Tibial nerve (tissue), 4 donors: ENCODE measurements around the gene PDGFB. TPM values are rescaled to one million over a fixed set of nuclear protein-coding genes. Genes with fewer than 3 reads are reported as not detected.

Experiments
- DNase-seq, 2 donors: peaks; one replicate each; pipeline ENCODE4 v3.0.0-alpha.2; 2019; ENCODE audit warnings: low spot score in 2 of 2
- H3K27ac ChIP-seq, 4 donors: fragments of 200-600 bp; sonication (generic) in 3 of 4; one replicate each; pipeline ENCODE4 v1.5.1; 2017 to 2019; ENCODE audit warnings: mild to moderate bottlenecking in 1 of 4
- H3K27me3 ChIP-seq, 2 donors: fragments of 200-600 bp; sonication (generic) in 1 of 2; one replicate each; pipeline versions ENCODE4 v1.5.1 to v1.6.0; 2017 to 2019
- H3K36me3 ChIP-seq, 3 donors: fragments of 200-600 bp; sonication (generic); one replicate each; pipeline ENCODE4 v1.5.1; 2018 to 2019
- H3K4me1 ChIP-seq, 4 donors: fragments of 200-600 bp; sonication (generic) in 3 of 4; one replicate each; pipeline ENCODE4 v1.5.1; 2017 to 2019
- H3K4me3 ChIP-seq, 4 donors: fragments of 200-600 bp; sonication (generic) in 3 of 4; one replicate each; pipeline ENCODE4 v1.5.1; 2017 to 2019; ENCODE audit warnings: mild to moderate bottlenecking in 1 of 4, moderate library complexity in 1 of 4
- H3K9me3 ChIP-seq, 4 donors: fragments of 200-600 bp; sonication (generic) in 3 of 4; one replicate each; pipeline ENCODE4 v1.5.1; 2017 to 2019
- CTCF ChIP-seq, 5 experiments: fragments of 200-600 bp in 3 of 5; fragments of 450-650 bp in 2 of 5; sonication (generic) in 3 of 5; IDR thresholded peaks; one replicate each; pipeline ENCODE4 v1.5.1; 2016 to 2019; ENCODE audit warnings: antibody characterized with exemption in 5 of 5, mild to moderate bottlenecking in 3 of 5, moderate library complexity in 2 of 5
- EP300 ChIP-seq, 2 donors: sonication (generic); formaldehyde crosslinking; IDR thresholded peaks; one replicate each; pipeline ENCODE4 v1.6.1; 2017; ENCODE audit warnings: antibody characterized with exemption in 2 of 2, mild to moderate bottlenecking in 1 of 2
- POLR2A ChIP-seq, 2 donors: fragments of 450-650 bp; IDR thresholded peaks; one replicate each; pipeline ENCODE4 v1.6.1; 2017; ENCODE audit warnings: antibody characterized with exemption in 2 of 2, mild to moderate bottlenecking in 2 of 2, moderate library complexity in 2 of 2
- WGBS, 2 donors: methylation state at CpG; one replicate each; pipeline ENCODE4 v1.1.5; 2018; 5-methylcytosine and 5-hydroxymethylcytosine counted together
- total RNA-seq, 4 donors: library from RNA; depleted of rRNA; stranded (reverse); fragments of >200 nt; gene quantifications; one replicate each; pipeline ENCODE4 v1.1.0, GENCODE V29; 2016

Gene PDGFB
- total RNA-seq, 4 donors from 2014 or later, result 7.5 to 22.2 (median 10.2) TPM

DNA sequence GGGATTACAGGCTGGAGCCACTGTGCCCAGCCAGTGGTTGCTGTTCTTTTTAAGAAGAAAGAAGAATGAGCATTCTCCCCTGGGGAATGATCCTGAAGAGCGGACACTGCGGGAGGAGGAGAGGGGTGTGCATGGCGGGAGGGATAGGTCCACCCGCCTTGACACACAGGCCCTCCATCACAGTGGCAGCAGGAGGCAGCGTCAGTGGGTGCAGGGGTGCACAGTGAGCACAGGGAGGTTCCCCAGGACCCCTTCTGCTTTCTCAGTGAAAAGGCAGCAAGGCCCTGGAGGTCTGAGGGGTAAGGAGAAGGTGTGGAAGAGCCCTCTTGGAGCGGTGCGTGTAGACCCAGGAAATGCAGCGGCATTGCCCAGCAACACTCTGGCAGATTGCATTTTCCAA is 63.4 kb downstream of the PDGFB start:
- H3K9me3 ChIP-seq, result peaks cover 0 to 10% (median 0%) of the 10 kb centered on the region in 4 donors
- H3K4me3 ChIP-seq, result no peak overlapping the region
- no peaks in the 10 kb centered on the region for H3K36me3 ChIP-seq
- TF ChIP-seq EP300 (IDR thresholded peaks at IDR 0.05) (no peak), CTCF (IDR thresholded peaks at IDR 0.05) (no peak), POLR2A (IDR thresholded peaks at IDR 0.05) (no peak)
- H3K27me3 ChIP-seq, result no peaks in the 10 kb centered on the region
- no peak overlapping the region for H3K27ac ChIP-seq
- no peak for DNase-seq
- H3K4me1 ChIP-seq, result peaks cover 0 to 61% (median 10%) of the 10 kb centered on the region in 4 donors
- WGBS, 2 donors, result 87 to 98% methylated on average over 8 of the region's 8 CpGs

- peaks cover 0 to 10% (median 0%) of the 10 kb centered on the region in 4 donors for H3K9me3 ChIP-seq
- TF ChIP-seq EP300 (IDR thresholded peaks at IDR 0.05) (no peak), CTCF (IDR thresholded peaks at IDR 0.05) (no peak), POLR2A (IDR thresholded peaks at IDR 0.05) (no peak)
- H3K4me1 ChIP-seq, result peaks cover under 1 to 63% (median 22%) of the 10 kb centered on the region in 4 donors
- no peaks in the 10 kb centered on the region for H3K36me3 ChIP-seq
- H3K27me3 ChIP-seq, result no peaks in the 10 kb centered on the region
- DNase-seq, result no peak
- H3K27ac ChIP-seq, result peak overlapping the region in 2 of 4 donors; percentile 62 to 92
- no peak overlapping the region for H3K4me3 ChIP-seq
- 68% methylated on average over 21 of the region's 21 CpGs for WGBS, 2 donors
These were observed 64.9 kb downstream of the PDGFB start for GRCh38 chr22:39179841-39180335.

GRCh38 chr22:39179401-39179827 is 65.4 kb downstream of the PDGFB start:
- Histone ChIP-seq H3K36me3 (no peaks in the 10 kb centered on the region), H3K27ac (peak overlapping the region in 2 of 4 donors; percentile 62 to 92), H3K9me3 (peaks cover 0 to 10% (median 0%) of the 10 kb centered on the region in 4 donors), H3K4me3 (no peak overlapping the region), H3K27me3 (no peaks in the 10 kb centered on the region), H3K4me1 (peaks cover 3 to 63% (median 26%) of the 10 kb centered on the region in 4 donors)
- no peak for DNase-seq
- TF ChIP-seq CTCF (IDR thresholded peaks at IDR 0.05), result no peak
- no peak for TF ChIP-seq EP300 (IDR thresholded peaks at IDR 0.05)
- TF ChIP-seq POLR2A (IDR thresholded peaks at IDR 0.05), result no peak
- 56 to 71% methylated on average over 6 of the region's 6 CpGs for WGBS, 2 donors

DNA sequence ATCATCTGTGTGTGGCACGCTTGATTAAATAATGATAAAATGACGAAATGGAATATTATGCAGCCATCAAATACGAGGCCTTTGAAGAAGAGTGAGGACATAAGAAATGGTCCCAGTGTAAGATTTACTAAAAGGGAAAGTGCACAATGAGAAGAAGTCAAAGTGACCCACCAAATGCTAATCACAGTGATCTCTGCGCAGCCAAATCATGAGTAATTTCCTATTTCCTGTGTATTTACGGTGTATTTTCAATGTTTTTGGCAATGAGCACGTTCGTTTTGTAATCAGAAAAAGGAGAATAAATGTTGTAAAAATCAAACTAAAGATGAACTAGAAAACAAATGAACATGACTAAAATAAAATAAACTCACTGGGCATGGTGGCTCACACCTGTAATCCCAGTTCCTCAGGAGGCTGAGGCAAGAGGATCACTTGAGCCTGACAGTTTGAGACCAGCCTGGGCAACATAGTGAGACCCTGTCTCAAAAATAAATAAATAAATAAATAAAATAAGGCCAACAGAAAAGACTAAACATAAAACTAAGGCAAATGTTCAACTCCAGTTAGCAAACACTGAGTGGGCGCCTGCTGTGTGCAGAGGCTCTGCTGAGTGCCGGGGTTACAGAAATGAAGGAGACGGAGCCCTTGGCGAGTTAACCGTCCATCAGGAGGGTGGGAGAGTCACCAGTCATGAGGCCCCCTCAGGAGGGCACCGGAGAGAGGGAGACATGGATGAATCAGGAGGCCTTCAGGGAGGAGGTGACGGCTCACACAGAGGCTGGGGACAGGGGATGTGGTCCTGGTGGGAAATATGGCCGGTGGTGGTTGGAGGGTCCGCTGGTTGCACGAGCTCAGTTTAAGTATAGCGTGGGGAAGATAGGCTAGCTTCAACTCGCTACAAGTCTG is 66.3 kb downstream of the PDGFB start:
- no peaks in the 10 kb centered on the region for H3K36me3 ChIP-seq
- WGBS, 2 donors, result 86% methylated on average over 19 of the region's 19 CpGs
- DNase-seq, result no peak
- H3K4me3 ChIP-seq, result no peak overlapping the region
- no peaks in the 10 kb centered on the region for H3K27me3 ChIP-seq
- TF ChIP-seq POLR2A (IDR thresholded peaks at IDR 0.05) (no peak), EP300 (IDR thresholded peaks at IDR 0.05) (no peak), CTCF (IDR thresholded peaks at IDR 0.05) (no peak)
- peak overlapping the region in 2 of 4 donors; percentile 92 to 95 for H3K27ac ChIP-seq
- peaks cover 0 to 10% (median 0%) of the 10 kb centered on the region in 4 donors for H3K9me3 ChIP-seq
- peaks cover 3 to 64% (median 36%) of the 10 kb centered on the region in 4 donors for H3K4me1 ChIP-seq

GRCh38 chr22:39177791-39178190 is 67.0 kb downstream of the PDGFB start:
- no peaks in the 10 kb centered on the region for H3K36me3 ChIP-seq
- TF ChIP-seq CTCF (IDR thresholded peaks at IDR 0.05), result no peak
- no peak for TF ChIP-seq EP300 (IDR thresholded peaks at IDR 0.05)
- no peak for TF ChIP-seq POLR2A (IDR thresholded peaks at IDR 0.05)
- no peak overlapping the region for H3K4me3 ChIP-seq
- H3K27ac ChIP-seq, result peak overlapping the region in 3 of 4 donors; percentile 85 to 95 (median 92)
- no peaks in the 10 kb centered on the region for H3K27me3 ChIP-seq
- peaks cover 0 to 10% (median 0%) of the 10 kb centered on the region in 4 donors for H3K9me3 ChIP-seq
- 83 to 84% methylated on average over 9 of the region's 9 CpGs for WGBS, 2 donors
- DNase-seq, result no peak
- H3K4me1 ChIP-seq, result peaks cover 3 to 71% (median 43%) of the 10 kb centered on the region in 4 donors
